Hematopoietic multipotent progenitor cell treated with erythropoietin and hydrocortisone succinate and interleukin-3 and kit ligand, for 17 days (in vitro differentiated cells): Measurements from ENCODE around the gene PPP2R1A.
A peak's percentile ranks its signal among the peaks of the same experiment; 100 is the strongest.

Experiments used
- DNase-seq: peaks from one replicate; pipeline ENCODE4 v3.0.0-alpha.2; 2015; ENCODE audit warnings: low spot score

Gene PPP2R1A

DNA sequence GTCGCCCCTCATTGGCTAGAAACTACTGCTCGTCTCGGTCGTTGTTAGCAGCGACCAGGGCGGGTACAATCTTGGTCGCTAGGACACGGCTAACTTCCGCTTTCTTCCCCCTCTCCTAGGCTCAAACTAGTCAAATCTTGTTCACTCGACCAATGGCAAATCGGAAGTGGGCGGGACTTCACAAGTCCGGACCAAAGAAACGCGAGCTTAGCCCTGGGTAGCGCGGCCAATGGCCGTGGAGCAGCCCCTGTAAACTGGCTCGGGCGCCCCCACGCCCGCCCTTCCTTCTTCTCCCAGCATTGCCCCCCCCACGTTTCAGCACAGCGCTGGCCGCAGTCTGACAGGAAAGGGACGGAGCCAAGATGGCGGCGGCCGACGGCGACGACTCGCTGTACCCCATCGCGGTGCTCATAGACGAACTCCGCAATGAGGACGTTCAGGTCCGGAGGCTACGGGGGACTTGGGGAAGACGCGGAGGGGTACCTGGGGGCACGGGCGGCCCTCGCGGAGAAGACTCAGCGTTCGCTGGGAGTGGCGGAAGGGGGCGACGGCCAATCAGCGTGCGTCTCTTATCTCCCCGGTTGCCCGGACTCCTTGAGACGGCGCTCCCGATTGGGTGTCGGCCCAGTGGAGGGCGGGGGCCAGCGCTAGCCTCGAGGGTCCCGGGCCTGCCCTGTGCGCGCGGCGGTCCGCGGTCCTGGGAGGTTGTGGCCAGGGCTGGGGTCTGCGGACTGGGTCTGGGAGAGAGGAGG, at the start of gene PPP2R1A:
Gene PPP2R1A, plus strand, starts transcription at position 318 of the 752 bp plus-strand sequence. Its CDS starts 45 bp downstream, at position 363.
- peak; percentile 100 for DNase-seq

DNA sequence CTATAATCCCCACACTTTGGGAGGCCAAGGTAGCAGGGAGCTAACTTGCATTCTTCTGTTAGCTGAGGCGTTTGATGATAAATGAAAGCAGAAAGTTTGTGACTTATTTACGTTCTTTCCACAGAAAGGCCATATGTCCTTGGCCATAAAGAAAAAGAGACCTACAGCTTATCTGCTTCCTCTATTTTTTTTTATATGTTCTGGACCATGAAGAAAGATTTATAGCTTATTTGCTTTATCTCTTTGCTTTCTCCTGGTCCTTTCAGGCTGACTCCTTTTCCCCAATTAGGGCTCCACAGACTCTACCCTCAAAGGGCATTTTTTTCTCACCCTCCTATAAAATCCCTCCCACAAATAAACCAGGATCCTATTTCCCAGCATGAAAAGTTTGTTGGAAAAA, 48.6 kb upstream of the PPP2R1A start:
- DNase-seq: no peak

DNA sequence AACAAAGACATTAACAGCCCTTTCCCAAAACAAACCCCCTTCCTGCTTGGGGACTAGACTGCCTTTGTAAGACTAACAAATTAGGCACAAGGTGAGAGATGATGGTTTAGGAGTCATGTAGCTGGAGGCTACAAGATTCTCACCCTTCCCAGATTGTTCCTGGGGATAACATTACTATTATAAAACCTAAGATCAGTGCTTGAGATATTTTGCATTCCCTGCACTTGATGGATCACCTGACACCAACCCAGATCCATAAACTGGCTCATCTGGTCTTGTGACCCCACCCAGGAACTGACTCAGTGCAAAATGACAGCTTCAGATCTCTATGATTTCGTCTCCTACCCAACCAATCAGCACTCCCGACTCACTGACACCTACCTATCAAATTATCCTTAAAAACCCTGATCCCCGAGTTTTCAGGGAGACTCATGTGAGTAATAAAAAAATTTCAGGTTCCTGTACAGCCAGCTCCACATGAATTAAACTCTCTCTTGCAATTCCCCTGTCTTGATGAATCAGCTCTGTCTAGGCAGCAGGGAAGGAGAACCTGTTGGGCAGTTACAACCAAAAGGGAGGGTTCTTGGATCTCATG, 47.8 kb upstream of the PPP2R1A start:
- DNase-seq: no peak

DNA sequence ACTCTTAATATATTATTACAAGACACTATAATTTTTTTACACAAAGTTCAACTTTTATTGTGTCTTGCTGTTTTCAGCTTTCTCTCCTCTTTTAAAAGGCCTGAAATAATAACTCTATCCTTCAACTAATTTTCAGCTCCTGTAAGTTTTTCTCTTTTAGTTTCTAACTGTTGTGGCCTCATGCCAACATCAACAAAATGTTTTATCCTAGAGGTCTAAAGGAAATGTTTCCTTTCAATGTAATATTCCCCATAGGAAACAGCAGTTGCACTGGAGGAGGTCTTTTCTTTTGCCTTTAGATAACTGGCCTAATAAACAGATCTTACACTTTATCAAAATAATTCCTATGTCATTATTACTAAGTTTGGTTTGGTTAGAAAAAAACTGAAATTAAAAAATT, 41.6 kb upstream of the PPP2R1A start:
- DNase-seq: no peak

DNA sequence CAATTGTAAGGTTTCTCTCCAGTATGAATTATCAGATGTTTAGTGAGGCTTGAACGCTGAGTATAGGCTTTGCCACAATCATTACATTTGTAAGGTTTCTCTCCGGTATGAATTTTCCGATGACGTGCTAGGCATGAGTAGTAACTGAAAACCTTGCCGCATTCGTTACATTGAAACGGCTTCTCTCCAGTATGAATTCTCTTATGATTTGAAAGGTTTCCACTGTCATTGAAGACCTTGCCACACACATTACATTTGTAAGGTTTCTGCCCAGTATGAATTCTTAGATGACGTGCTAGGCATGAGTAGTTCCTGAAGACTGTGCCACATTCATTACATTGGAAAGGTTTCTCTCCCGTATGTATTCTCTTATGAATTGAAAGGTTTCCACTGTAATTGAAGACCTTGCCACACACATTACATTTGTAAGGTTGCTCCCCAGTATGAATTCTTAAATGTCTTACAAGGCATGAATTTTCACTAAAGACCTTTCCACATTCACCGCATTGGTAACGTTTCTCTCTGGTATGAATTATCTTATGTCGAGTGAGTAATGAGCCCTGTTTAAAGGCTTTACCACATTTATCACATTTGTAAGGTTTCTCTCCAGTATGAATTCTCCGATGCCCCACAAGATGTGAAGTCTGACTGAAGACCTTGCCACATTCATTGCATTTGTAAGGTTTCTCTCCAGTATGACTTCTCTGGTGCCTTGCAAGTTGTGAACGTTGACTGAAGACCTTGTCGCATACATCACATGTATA, 34.1 kb upstream of the PPP2R1A start:
- no peak for DNase-seq

DNA sequence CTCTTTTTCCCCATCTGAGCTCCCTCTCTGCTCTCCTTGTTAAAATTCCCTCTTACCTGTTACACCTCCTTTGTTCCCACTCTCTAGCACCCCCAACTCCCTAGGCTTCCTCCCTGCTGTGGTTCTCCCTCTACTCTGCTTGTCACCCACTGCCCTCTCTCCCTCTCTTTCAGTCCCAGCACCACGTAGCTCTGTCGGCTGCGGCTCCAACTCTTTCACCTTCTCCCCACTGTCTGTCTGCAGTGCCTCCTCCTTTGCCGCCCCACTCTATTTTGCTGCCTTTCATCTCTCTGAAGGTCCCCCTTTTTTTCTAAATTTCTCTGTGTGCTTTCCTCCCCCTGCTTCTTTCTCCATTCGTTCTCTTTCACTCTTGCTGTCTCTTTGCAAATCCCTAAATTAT, 19.5 kb upstream of the PPP2R1A start:
- no peak for DNase-seq

DNA sequence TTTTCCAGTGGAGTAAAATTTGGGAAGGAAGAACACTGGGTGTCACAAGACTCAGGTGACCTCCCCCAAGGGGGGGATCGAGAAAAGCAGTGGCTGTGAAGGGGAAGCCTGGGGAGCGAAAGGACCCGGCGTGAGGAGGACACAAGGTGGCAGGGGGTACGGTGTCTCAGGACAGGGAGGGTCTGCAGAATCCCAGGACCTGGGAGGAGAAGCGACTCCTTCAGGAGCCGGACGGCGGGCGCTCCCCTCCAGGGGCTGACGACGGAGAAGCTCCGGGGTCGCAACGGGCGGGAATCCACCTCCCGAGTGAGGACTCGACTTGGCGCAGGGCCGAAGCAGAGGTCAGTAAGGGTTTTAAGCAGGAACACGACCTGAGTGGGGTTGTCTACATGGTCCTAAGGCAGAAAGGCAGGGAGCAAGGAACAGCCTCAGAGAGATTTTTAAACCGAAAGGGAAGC, 19.0 kb upstream of the PPP2R1A start:
- no peak for DNase-seq

DNA sequence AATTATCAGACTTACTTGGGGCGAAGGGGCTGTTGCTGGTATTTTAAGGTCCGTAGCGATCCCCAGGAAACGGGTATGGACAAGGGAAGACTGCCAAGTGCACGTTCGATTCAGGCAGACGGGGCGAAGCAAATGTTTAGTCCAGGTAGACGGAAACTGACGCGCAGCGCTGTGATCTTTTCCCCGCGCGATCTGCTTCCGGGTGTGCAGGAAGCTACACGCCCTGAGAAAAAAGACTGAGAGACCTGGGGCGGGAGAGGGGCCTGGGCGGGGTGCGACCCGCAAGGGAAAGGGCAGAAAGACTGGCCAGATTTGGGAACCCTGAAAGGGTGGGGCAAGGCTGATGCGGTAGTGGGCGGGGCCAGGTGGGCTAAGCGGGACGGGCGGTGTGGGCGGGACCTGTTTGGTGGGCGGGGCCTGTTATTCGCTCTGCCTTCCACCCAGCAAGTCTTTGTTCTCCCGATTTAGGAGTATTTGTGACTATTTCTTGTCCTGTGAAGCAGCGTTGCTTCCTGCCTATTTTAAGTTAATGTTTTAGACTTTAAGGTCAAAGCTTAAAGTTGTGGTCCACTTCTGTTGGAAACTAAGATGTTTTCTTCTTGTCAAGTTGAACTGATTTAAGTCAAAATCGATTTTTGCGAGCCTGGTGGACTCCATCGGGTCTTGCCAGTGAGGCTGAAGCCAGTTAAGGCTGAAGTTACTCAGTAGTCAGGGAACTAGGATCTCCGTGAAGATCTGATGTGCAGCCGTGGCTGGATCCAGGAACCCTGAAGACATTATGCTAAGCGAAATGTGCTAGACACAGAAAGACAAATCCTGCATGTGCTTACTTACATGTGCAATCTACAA, 18.3 kb upstream of the PPP2R1A start, which contains the start of gene ZNF836:
Gene ZNF836, minus strand, starts transcription at position 301 of the 849 bp plus-strand sequence. CDS start 3,549 bp downstream, outside the sequence.
- peak; percentile 61 for DNase-seq

DNA sequence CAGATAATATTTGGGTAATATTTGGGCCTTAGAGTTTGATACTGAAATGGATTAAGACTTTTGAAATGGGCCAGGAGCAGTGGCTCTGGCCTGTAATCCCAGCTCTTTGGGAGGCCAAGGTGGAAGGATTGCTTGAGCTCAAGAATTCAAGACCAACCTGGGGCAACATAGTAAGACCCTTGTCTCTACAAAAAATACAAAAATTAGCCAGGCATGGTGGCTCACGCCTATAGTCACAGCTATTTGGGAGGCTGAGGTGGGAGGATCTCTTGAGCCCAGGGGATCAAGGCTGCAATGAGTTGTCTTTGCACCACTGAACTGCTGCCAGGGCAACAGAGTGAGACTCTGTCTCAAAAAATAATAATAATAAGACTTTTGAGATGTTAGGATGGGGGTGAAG, 17.5 kb upstream of the PPP2R1A start:
- DNase-seq: no peak

DNA sequence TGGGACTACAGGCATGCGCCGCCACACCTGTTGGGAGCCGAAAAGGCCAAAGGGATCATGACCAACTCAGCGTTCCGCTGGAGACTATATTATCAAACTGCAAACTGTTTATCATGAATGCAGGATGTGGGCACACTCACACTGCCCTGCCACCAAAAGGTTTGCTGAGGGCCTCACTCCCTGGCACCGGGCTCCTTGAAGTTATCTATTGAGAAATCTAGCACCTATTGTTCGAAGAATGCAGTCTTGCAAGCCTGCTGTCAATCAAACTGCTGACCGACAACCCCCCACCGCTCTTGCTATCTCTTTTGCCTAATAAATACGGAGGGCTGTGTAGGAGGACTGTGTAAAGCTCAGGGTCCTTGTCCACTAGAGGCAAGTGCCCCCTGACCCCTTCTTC, 13.3 kb upstream of the PPP2R1A start:
- no peak for DNase-seq

DNA sequence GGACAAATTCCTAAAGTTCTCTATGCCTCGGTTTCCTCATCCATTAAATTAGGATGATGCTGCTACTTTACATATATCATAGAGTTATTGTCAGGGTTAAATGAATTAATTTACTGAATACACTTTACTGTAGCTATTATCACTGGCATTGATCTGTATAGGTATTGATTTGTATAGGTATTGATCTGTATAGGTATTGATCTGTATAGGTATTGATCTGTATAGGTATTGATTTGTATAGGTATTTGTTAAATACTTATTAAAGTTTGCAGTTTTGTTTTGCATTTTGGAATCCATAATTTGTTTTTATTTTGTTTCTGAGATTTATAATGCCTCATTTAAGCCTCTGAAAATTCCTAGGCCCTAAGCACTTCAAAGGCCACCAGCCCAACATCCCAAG, 2.4 kb upstream of the PPP2R1A start:
- no peak for DNase-seq

DNA sequence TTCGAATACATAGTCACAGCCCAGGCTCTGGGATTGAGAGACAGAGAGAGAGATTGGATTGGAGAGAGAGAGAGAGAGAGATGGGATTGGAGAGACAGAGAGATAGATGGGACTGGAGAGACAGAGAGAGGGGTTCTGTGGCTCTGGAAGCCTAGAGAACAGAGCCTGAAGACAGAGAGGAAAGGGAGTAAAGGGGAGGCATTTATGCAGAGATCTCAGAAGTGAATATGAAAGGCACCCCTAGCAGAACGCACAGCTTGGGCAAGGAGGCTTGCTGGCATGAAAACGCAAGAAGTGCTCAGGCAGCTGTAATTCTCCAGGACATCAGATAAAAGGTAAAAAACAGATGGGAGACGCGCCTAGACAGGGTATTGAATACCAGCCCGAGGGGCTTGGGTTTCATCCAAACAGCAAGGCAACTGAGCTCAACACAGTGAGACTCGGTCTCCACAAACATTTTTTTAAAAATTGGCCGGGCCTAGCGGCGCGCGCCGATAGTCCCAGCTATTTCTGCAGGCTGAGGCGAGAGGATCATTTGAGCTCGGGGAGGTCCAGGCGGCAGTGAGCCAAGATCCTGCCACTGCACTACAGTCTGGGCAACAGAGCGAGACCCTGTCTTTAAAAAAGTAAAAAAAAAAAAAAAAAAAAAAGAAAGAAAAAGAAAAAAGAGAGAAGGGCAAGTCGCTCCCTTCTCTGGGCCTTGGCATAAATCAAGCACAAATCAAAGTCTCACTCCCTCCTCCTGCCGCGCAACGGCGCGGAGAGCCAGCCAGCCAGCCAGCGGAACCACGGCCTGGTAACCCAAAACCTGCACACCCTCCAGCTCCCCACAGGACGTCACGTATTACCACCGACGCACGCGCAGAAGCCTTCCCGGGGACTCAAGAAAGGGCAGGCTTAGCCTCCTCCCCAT, 774 bp upstream of the PPP2R1A start:
- no peak for DNase-seq

DNA sequence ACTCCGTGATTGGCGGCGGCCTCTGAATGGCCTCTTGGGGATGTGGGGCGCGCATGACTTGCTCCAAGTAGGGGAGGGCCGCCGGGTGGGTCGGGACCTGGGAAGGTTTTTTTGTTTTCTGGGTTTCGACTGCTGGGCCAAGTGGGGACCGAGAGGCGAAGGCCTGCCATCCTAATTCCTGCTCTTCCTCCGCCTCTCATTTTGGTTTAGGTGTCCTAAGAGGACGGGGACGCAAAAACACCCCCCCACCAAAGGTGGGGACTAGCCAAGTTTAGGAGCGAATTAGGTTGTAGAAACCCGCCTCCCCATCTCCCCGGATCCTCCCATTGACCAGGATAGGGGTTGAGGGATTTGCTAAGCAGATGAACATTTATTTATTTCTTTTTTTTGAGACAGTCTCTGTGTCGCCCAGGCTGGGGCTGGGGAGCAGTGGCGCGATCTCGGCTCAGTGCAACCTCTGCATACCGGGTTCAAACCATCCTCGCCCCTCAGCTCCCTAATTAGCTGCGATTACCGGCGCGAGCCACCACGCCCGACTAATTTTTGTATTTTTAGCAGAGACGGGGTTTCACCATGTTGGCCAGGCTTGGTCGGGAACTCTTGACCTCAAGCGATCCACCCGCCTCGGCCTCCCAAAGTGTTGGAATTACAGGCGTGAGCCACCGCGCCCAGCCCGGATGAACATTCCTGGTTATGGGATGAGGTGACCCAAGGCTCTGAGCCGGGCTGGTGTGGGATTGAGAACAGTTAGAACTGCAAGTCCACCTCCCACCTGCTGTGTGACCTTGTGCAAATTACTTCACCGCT, 838 bp downstream of the PPP2R1A start:
- no peak for DNase-seq

DNA sequence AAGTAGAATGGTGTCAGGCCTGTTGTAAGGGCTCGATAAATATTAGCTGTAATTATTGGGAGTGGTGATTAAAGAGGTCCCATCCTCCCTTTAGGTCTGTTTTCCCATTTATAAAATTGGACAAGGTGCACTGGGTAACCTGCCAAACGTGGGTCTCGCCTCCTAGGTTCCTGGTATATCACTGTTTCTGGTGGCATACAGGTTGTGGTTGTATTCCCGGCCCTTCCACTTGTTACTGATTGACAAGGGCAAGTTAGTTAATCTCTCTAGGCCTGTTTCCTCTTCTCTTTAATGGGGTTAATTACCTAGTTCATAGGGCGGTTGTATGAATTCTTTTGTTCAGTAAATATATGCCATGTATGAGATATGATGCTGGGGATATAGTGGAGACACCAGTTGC, 1.5 kb downstream of the PPP2R1A start:
- no peak for DNase-seq

DNA sequence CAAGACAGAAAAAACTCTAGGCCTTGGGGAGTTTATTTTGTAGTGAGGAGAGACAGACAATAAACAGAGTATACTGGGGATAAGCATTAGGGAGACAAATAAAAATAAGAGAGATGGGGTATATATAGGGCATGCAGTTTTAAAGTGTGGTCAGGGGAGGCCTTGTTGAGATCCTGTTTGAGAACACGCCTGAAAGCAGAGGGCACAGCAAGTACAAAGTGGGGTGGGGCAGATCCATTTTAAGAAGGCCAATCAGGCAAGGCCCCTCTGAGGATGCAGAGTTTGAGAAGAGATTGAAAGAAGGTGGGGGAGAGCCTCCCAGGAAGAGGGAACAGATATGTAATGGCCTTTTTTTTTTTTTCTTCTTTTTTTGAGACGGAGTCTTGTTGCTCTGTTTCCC, 2.1 kb downstream of the PPP2R1A start:
- DNase-seq: no peak

DNA sequence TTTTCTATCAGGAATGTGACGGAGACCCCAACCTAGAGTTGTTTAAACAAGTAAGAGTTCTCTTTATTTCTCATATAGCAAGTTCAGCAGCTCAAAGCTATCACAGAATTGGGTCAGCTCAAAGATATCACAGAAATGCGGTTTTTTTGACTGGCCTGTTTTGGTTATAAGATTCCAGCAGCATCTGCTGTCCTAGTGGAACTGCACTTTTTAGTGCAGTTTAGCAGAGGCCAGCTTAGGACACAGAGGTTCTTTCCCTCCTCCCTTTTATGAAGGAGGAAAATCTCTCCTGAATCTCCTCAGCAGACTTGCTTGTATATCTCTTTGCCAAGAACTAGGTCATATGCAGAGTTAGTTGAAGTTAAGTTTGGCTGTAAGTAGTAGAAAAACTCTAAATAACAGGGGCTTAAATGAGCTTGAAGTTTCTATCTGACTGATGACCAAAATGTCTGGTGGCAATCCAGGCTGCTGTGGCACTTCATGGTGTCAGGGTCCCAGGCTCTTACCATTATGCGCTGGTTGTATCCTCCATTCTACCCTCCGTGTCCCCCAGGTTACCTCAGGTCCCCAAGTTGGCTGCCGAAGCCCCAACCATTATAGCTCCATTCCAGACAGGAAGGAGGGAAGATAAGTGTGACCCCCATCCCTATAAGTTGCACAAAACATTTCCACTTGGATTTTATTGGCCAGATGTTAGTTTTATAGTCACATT, 6.6 kb downstream of the PPP2R1A start:
- no peak for DNase-seq

DNA sequence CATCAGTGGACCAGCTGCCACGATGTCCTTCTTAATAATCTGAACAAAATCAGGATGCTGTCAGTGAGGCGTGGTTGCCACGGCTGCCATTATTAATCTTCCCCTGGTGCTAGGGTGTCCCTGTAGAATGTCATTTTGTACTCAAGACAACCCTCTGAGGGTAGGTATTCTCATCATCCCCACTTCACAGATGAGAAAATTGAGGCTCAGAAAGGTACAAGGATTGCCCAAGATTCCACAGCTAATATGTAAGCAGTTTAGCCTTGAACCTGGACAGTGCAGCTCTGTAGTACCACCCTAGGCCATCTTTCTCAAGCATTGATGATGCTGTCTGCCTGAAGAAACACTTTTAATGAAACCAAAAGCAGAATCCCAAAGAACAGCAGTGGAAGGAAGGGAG, 8.1 kb downstream of the PPP2R1A start:
- no peak for DNase-seq

DNA sequence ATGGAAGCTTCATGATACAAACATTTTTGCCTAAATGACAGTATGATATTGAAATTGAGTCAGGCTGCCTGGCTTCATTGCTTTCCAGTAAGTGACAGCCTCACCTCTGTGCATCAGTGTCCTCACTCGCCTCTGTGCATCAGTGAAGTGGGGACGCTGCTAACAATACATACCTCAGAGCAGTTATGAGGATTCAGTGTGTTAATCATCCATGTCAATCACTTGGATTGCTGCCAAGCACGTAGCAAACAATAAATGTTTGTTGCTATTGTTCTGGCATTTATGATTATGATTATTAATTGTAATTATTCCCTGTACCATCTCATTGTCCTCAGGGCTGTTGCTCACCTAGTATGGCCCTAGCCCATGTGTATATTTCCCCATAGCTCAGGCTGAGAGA, 8.8 kb downstream of the PPP2R1A start:
- DNase-seq: no peak

DNA sequence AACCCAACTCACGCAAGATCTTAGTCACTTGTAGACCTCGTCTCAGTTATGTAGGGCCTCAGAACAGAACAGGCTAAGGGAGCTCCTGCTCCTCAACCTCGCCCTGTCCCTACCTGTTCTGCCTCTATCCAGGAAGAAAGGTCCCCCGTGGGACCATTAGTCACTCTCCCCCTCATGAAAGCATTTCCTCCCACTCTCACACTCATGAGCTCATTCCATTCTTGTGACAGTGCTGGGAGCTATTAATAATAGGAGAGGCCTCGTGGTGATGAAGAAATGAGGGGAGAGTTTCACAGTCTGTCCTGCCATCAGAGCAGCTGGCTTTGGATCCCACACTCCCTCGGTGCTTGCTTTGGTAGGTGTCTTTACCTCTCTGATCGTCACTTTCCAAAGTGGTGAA, 10.2 kb downstream of the PPP2R1A start:
- DNase-seq: no peak
